AG09319 (cell line): ENCODE data around the gene PNN.
"Not testable (repeated sequence)": the region's sequence is repeated elsewhere in the genome, so short reads cannot be mapped to it uniquely, and the experiment has no call there.

Source experiments
- DNase-seq: peaks from one replicate; pipeline ENCODE4 v3.0.0-alpha.2; 2010; ENCODE audit warnings: low read depth; ENCODE audit errors: extremely low read depth
- TF ChIP-seq, protein P1 (sequence below): IDR thresholded peaks from 2 replicates; pipeline ENCODE4 v1.5.1; 2011; ENCODE audit warnings: low read depth, mild to moderate bottlenecking, inconsistent platforms, low read length, moderate library complexity

PNN gene

DNA sequence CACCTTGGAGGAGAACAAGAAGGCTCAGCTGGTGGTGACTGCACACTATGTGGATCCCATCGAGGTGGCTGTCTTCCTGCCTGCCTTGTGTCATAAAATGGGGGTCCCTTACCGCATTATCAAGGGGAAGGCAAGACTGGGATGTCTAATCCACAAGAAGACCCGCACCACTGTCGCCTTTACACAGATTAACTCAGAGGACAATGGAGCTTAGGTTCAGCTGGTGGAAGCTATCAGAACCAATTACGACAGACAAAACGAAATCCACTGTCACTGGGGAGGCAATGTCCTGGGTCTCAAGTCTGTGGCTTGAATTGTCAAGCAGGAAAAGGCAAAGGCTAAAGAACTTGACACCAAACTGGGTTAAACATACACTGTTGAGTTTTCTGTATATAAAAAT is 17.6 kb upstream of the PNN start:
- TF ChIP-seq, protein P1, sequence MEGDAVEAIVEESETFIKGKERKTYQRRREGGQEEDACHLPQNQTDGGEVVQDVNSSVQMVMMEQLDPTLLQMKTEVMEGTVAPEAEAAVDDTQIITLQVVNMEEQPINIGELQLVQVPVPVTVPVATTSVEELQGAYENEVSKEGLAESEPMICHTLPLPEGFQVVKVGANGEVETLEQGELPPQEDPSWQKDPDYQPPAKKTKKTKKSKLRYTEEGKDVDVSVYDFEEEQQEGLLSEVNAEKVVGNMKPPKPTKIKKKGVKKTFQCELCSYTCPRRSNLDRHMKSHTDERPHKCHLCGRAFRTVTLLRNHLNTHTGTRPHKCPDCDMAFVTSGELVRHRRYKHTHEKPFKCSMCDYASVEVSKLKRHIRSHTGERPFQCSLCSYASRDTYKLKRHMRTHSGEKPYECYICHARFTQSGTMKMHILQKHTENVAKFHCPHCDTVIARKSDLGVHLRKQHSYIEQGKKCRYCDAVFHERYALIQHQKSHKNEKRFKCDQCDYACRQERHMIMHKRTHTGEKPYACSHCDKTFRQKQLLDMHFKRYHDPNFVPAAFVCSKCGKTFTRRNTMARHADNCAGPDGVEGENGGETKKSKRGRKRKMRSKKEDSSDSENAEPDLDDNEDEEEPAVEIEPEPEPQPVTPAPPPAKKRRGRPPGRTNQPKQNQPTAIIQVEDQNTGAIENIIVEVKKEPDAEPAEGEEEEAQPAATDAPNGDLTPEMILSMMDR: no peak
- no peak for DNase-seq

DNA sequence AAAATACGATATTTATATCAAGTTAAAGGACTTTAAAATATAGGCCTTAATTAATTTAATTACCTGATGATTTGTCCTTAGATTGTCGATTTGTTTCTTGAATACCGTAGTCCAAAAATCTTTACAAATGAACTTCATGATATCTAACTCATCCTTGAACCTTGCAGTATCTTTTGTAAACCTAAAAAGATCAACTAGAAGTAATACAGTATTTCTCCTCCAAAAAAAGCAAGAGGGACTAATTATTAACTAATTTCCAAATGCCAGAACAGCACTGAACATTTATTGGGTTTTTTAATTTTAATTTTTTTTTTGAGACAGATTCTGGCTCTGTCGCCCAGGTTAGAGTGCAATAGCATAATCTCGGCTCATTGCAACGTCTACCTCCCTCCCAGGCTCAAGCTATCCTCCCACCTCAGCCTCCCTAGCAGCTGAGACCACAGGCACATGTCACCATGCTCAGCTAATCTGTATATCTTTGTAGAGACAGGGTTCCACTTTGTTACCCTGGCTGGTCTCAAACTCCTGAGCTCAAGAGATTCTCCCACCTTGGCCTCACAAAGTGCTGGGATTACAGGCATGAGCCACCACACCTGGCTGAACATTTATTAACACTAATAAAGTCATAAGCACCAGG is 16.7 kb upstream of the PNN start:
- TF ChIP-seq, protein P1: no peak
- no peak for DNase-seq

DNA sequence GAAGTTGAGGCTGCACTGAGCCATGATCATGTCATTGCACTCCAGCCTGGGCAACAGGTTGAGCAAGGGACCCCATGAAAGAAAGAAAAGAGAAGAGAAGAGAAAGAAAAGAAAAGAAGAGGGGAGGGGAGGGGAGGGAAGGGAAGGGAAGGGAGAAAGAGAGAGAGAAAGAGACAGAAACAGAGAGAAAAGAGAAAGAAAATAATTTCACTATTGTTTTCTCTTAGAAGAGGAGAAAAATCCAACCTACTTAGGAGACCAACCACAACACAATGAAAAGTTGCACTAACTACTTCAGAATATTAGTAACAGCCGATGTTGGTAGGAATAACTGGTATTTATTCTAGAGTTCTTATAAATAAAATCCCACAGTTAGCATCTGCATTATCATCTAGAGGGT is 14.6 kb upstream of the PNN start:
- TF ChIP-seq, protein P1: no peak
- DNase-seq: no peak

DNA sequence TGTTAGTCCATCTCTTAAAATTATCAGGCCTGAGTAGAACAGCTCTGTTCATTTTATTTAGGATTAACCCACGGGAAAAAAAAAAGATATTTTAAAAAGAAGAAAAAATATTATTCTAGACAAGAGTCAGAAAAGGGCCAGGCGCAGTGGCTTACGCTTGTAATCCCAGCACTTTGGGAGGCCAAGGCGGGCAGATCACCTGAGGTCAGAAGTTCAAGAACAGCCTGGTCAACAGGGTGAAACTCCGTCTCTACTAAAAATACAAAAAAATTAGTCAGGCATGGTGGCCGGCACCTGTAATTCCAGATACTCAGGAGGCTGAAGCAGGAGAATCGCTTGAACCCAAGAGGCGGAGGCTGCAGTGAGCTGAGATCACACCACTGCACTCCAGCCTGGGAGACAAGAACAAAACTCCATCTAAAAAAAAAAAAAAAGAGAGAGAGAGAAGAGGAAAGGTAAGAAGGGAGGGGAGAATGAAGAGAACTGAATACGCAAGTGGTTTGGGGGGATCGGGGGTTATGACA is 7.2 kb upstream of the PNN start:
- DNase-seq: not testable (repeated sequence)

DNA sequence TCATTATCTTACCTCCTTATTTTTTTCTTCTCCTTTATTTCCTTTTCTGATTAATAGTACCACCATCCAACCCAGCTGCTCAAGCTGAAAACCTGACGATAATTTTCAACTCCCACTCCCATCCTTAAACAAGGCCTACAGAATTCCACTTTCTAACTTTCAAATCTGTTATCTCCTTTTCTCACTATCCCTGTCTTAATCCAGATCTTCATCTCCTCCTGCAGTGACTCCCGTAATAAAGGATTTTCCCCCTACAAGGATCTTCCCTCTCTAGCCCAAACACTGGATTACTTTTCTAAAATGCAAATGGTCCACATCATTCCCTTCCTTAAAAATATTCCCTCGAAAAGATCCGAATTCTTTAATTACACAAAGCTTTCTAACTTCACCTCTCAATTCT is 6.5 kb upstream of the PNN start:
- no peak for DNase-seq
- TF ChIP-seq, protein P1: no peak

DNA sequence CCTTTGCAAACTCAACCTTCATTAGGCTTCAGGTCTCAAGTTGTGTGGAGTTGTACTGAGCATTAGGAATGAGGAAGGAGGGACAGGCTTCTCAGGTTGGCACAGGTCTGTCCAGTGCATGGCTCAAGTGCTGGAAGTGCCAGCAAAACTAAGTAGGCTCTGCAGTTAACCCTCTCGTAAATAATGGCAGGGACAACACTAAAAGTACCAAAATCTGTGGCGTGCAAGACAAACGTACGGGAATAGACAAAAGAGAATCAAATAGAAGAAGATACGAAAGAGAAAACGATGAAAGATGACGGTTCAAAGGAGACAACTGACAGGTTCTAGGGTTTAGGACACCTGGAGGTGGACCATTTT is 5.5 kb upstream of the PNN start:
- TF ChIP-seq, protein P1: no peak
- no peak for DNase-seq

DNA sequence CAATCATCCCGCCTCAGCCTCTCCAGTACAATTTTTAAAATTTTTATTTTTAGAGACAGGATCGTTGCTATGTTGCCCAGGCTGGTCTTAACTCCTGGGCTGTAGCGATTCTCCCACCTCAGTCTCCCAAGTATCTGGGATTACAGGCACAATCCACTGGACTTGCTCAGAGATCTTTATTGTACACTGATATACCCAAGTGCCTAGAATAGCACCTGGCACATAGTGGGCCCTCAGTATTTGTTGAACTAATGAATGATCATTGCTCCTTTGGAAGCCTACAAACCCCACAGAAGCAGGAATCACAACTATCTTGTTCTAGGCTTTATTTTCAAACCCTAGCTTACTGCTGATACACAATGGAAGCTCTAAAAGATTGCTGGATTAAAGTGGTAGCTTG is 1.9 kb upstream of the PNN start:
- TF ChIP-seq, protein P1: no peak
- DNase-seq: no peak
